Progenitor cell of endocrine pancreas (in vitro differentiated cells): ENCODE results near the gene KAZN. TPM values are rescaled to one million over a fixed set of nuclear protein-coding genes. Genes with fewer than 3 reads are reported as not detected.

Experiments used
- DNase-seq: peaks from one replicate; pipeline ENCODE4 v3.0.0; 2021; ENCODE audit warnings: low spot score; ENCODE audit not compliant: unreplicated experiment
- H3K27ac Mint-ChIP-seq: 2 replicates; pipeline ENCODE4 v1.8.0; 2021; ENCODE audit warnings: mild to moderate bottlenecking, moderate library complexity, mixed read lengths
- H3K27me3 Mint-ChIP-seq: 2 replicates; pipeline ENCODE4 v1.8.0; 2021; ENCODE audit warnings: mixed read lengths
- H3K36me3 Mint-ChIP-seq: 2 replicates; pipeline ENCODE4 v1.8.0; 2022; ENCODE audit warnings: mixed read lengths; ENCODE audit not compliant: insufficient read depth
- H3K4me1 Mint-ChIP-seq: 2 replicates; pipeline ENCODE4 v1.8.0; 2021; ENCODE audit warnings: low read depth, mixed read lengths
- H3K4me3 Mint-ChIP-seq: 2 replicates; pipeline ENCODE4 v1.8.0; 2021; ENCODE audit warnings: low read depth, mild to moderate bottlenecking, moderate library complexity, mixed read lengths
- H3K9me3 Mint-ChIP-seq: 2 replicates; pipeline ENCODE4 v1.8.0; 2021; ENCODE audit warnings: low read depth, mixed read lengths
- CTCF ChIP-seq: fragments of 200-600 bp; sonication (generic); IDR thresholded peaks from one replicate; pipeline ENCODE4 v1.5.0; 2021; ENCODE audit warnings: antibody characterized with exemption, mild to moderate bottlenecking; ENCODE audit not compliant: unreplicated experiment
- total RNA-seq: library from RNA; stranded (reverse); gene quantifications from 2 replicates; pipeline ENCODE4 v1.2.1, GENCODE V29; 2021

Gene KAZN
- total RNA-seq, 1 donor from 2014 or later, result 12.9 TPM

DNA sequence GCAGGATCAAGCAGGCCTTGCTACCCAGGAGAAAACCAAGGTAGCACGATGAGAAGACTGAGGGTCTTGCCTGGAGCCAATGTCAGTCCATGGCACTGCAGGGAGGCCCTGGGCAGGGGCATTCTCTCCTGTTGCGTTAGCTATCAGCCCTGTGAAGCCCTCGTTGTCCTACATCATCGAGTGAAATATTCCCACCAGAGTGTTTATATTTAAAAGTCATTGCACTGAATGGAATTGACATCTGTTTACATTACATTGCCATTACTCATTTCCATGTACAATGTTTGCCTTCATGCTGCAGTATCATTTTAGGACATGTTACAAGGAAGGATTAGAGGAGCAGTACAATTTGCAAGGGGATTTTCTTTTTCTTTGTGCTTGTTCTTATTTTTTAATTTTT, 243.9 kb downstream of the KAZN start:
- Mint-ChIP-seq H3K4me3 (no peak overlapping the region), H3K9me3 (peaks cover 25% of the 10 kb centered on the region), H3K36me3 (peaks cover 12% of the 10 kb centered on the region), H3K27me3 (no peaks in the 10 kb centered on the region), H3K27ac (no peak overlapping the region), H3K4me1 (no peaks in the 10 kb centered on the region)
- no peak for DNase-seq
- no peak for TF ChIP-seq CTCF

- Mint-ChIP-seq H3K4me3 (no peak overlapping the region), H3K9me3 (peaks cover 25% of the 10 kb centered on the region), H3K4me1 (no peaks in the 10 kb centered on the region), H3K36me3 (peaks cover 12% of the 10 kb centered on the region), H3K27me3 (no peaks in the 10 kb centered on the region), H3K27ac (no peak overlapping the region)
- no peak for TF ChIP-seq CTCF
- no peak for DNase-seq
These were observed 244.4 kb downstream of the KAZN start for GRCh38 chr1:14842891-14843290.

GRCh38 chr1:14843525-14843924, 245.0 kb downstream of the KAZN start:
- Mint-ChIP-seq H3K4me3 (no peak overlapping the region), H3K27me3 (no peaks in the 10 kb centered on the region), H3K27ac (no peak overlapping the region), H3K4me1 (no peaks in the 10 kb centered on the region), H3K36me3 (peaks cover 12% of the 10 kb centered on the region), H3K9me3 (peaks cover 21% of the 10 kb centered on the region)
- DNase-seq, result no peak
- no peak for TF ChIP-seq CTCF

- H3K27ac Mint-ChIP-seq, result no peak overlapping the region
- no peaks in the 10 kb centered on the region for H3K4me1 Mint-ChIP-seq
- H3K4me3 Mint-ChIP-seq, result no peak overlapping the region
- H3K36me3 Mint-ChIP-seq, result peaks cover 12% of the 10 kb centered on the region
- no peak for TF ChIP-seq CTCF
- H3K9me3 Mint-ChIP-seq, result peaks cover 21% of the 10 kb centered on the region
- H3K27me3 Mint-ChIP-seq, result no peaks in the 10 kb centered on the region
- no peak for DNase-seq
These were observed 245.9 kb downstream of the KAZN start for GRCh38 chr1:14844356-14844755.

DNA sequence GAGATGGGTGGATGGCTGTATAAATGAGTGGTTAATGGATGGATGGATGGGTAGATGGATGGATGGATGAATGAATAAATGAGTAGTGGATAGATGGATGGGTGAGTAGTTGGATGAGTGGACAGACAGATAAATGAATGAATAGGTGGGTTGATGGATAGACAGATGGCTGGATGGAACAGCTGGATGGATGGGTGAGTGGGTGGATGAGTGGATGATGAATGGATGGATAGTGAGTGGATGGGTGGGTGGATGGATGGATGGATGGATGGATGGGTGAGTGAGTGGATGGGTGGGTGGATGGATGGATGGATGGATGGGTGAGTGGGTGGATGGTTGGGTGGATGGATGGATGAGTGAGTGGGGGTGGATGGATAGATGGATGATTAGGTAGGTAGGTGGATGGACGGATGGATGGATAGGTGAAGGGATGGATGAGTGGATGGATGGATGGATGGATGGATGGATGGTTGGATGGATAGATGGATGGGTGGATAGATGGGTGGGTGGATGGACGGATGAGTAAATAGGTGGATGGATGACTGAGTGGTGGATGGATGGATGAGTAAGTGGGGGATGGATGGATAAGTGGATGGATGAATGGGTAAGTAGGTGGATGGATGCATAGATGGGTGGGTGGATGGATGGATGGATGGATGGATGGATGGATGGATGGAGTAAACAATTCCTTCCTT, 246.6 kb downstream of the KAZN start:
- Mint-ChIP-seq H3K4me3 (no peak overlapping the region), H3K4me1 (no peaks in the 10 kb centered on the region), H3K9me3 (peaks cover 21% of the 10 kb centered on the region), H3K36me3 (peaks cover 12% of the 10 kb centered on the region), H3K27ac (no peak overlapping the region), H3K27me3 (no peaks in the 10 kb centered on the region)
- no peak for DNase-seq
- no peak for TF ChIP-seq CTCF
